Natural killer cell treated with Interleukin-12 subunit alpha and Interleukin-12 subunit beta and Interleukin-15 and Interleukin-18, amount 100 ng/mL, for 72 hours (primary cell): Measurements from ENCODE around the gene RNF212. TPM values are rescaled to one million over a fixed set of nuclear protein-coding genes. Genes with fewer than 3 reads are reported as not detected.
"Not testable (repeated sequence)": the region's sequence is repeated elsewhere in the genome, so short reads cannot be mapped to it uniquely, and the experiment has no call there.

Source experiments
- ATAC-seq, 2 donors: fragments of 150-1000 bp; cut with Tn5 transposase in 1 of 2; sonication (Bioruptor Pico), chemical (Tn5 transposase) in 1 of 2; 2 replicates each; pipeline ENCODE4 v1.10.0; 2021
- DNase-seq: peaks from one replicate; pipeline ENCODE4 v3.0.0; 2022; ENCODE audit warnings: low spot score
- H3K27ac Mint-ChIP-seq, 2 donors: 1 replicate in 1 of 2; 2 replicates in 1 of 2; pipeline ENCODE4 v1.8.0; 2022; ENCODE audit warnings: mixed read lengths in 2 of 2, mild to moderate bottlenecking in 1 of 2, moderate library complexity in 1 of 2
- H3K27me3 Mint-ChIP-seq, 2 donors: 1 replicate in 1 of 2; 2 replicates in 1 of 2; pipeline ENCODE4 v1.8.0; 2022; ENCODE audit warnings: mixed read lengths in 2 of 2
- H3K36me3 Mint-ChIP-seq: one replicate; pipeline ENCODE4 v1.8.0; 2022; ENCODE audit warnings: mixed read lengths
- H3K4me1 Mint-ChIP-seq, 2 donors: 1 replicate in 1 of 2; 2 replicates in 1 of 2; pipeline ENCODE4 v1.8.0; 2022; ENCODE audit warnings: low read depth in 2 of 2, mixed read lengths in 2 of 2, mild to moderate bottlenecking in 1 of 2
- H3K4me3 Mint-ChIP-seq: one replicate; pipeline ENCODE4 v1.8.0; 2022; ENCODE audit warnings: mixed read lengths
- H3K9me3 Mint-ChIP-seq: 2 replicates; pipeline ENCODE4 v1.8.0; 2022; ENCODE audit warnings: mixed read lengths
- total RNA-seq, 2 donors: library from RNA; stranded (reverse); gene quantifications; one replicate each; pipeline ENCODE4 v1.2.3, GENCODE V29; 2022

RNF212 gene
- total RNA-seq, 2 donors from 2014 or later = 0.89 to 1.5 TPM

DNA sequence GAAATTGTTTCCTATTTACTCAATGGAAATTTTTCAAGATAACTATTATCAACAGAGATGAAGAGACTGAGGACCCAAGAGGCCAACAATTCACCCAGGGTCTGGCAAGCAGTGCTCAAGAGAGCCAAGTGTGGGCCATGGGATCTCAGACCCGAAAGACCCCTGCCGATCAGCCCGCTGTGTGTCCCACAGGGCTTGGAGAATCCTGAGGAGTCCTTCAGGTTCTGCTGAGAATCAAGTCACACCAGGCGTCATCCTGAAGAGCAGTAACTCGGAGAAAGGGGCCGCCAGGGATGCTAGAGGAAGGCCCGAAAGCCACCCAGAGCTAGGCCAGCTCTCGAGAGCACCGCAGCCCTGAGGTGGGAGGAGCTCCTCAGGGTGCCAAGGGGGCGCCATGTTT is 53.2 kb downstream of the RNF212 start:
- no peaks in the 10 kb centered on the region for H3K9me3 Mint-ChIP-seq
- H3K27me3 Mint-ChIP-seq = peaks cover 14 to 16% of the 10 kb centered on the region in 2 donors
- no peak for ATAC-seq
- no peak overlapping the region for H3K4me3 Mint-ChIP-seq
- H3K36me3 Mint-ChIP-seq = no peaks in the 10 kb centered on the region
- peaks cover 8 to 10% of the 10 kb centered on the region in 2 donors for H3K4me1 Mint-ChIP-seq
- DNase-seq = no peak
- H3K27ac Mint-ChIP-seq = no peak overlapping the region

DNA sequence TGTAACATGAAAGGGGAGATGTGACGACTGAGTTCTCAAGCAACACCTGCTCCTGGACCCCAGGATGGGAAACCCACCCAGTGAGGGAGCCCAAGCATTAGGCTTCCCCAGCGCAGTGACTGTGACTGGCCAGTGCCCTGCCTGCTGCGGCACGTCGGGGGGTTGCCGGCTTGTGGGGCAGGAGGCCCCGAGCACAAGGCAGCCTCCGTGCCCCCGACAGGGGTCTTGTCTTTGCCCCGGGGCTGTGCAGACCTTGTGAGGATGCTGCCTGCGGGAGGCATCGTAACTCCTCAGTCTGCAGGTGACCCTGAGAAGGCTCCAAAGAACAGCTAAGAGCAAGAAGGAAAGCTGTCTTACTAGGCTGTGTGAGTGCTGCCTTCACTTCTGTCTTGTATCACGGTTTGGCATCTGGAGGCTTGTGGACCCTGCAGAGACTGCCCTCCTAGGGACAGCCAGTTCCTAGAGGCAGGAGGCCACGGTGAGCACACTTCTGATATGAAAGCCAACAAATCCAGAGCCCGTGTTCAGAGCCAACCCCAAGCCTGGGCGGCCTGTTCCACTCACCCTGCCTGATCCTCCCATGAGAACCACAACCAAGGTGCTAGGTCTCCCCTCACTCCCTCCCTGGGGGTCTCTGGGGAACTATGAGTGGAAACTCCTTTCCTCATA is 54.2 kb downstream of the RNF212 start:
- Mint-ChIP-seq H3K36me3 (no peaks in the 10 kb centered on the region), H3K4me3 (no peak overlapping the region), H3K27me3 (peaks cover 7 to 14% of the 10 kb centered on the region in 2 donors), H3K4me1 (peaks cover 8 to 10% of the 10 kb centered on the region in 2 donors), H3K9me3 (no peaks in the 10 kb centered on the region), H3K27ac (no peak overlapping the region)
- DNase-seq (no peak), ATAC-seq (no peak)

DNA sequence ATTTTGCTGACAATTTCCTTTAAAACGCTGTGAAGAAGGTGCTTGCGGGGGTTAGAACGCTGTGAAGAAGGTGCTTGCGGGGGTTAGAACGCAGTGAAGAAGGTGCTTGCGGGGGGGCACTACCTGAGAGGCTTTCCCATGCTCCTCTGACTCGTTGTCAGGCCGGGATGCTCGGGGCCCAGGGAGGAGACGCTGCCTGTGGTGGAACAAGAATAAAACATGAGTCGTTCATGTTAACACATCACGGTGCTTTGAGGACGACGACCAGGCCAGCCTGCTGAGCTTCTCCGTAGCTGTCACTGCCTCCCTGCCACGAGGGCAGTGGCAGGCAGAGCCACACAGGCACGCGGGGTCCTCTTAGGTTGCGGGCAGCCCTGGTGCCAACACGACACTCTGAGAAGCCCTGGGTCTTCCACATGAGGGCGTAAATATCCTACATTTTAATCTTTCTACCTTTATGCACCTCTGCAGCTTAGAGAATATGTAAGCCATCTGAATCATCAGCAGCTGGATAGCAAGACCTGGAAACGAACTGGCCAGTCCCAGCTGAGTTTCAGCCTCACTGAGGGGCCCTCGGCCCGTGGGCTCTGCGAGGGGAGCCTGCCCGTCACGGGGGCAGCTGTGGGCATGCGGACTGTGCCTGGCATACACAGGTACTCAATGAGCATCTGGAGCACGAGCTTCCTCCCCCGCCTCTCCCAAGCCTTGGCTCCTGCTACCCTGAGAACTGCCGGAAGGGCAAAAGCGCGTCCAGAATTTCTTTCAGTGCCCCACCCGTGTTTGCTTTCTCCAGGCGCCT is 55.0 kb downstream of the RNF212 start:
- Mint-ChIP-seq H3K36me3 (no peaks in the 10 kb centered on the region), H3K27ac (no peak overlapping the region), H3K4me1 (peaks cover 8 to 10% of the 10 kb centered on the region in 2 donors), H3K4me3 (no peak overlapping the region), H3K9me3 (no peaks in the 10 kb centered on the region), H3K27me3 (peaks cover 7 to 11% of the 10 kb centered on the region in 2 donors)
- no peak for ATAC-seq
- DNase-seq = no peak

DNA sequence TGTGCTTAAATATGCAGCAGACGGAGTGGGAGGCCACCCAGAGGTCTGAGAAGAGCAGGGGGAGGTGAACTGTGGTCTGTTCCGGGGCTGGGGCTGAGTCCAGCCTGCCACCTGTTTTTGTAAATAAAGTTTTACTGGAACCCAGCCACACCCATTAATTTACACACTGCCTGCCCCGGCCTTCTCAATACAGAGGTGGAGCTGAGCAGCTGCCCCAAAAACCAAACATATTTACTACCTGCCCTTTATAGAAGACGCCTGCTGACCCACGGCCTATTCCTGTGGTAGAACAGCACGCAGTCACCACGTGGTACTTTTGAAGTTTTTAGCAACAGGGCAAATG is 56.0 kb downstream of the RNF212 start:
- Mint-ChIP-seq H3K4me3 (no peak overlapping the region), H3K27ac (no peak overlapping the region), H3K27me3 (peaks cover 0 to 11% of the 10 kb centered on the region in 2 donors), H3K36me3 (no peaks in the 10 kb centered on the region), H3K4me1 (peaks cover 10% of the 10 kb centered on the region in 2 donors), H3K9me3 (no peaks in the 10 kb centered on the region)
- no peak for ATAC-seq
- DNase-seq = no peak

DNA sequence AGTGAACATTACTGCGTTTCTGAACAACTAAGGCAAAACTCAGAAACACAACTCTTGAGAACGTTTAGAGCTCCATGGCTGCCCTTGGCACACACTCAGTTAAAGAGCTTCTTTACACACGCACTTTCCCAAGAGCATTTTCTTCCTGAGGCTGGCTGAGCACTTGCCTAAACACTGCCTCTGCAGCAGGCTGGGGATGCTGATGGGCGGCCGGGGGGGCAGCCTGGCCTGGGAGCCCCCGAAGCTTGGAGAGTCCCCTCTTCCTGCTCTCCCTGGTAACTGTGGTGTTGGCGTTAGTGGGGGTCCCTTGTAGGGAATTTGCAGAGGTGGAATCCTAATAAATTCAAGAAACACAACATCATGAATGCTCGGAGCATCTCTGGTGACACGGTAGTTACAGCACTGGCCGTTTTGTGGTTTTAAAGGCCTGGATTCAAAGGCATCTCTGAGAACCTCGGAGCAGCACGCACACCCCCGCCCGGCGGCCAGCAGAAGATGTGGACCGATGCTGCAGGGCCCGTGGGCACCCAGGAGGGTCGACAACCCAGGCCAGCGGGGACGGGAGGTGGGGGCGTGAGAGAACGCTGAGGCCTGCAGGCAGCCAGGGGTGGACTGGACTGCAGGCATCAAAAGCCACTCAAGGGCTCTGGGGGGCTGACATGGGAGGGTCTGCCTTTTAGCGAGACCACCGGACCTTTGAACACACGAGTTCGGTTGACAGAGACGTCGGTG is 56.5 kb downstream of the RNF212 start:
- Mint-ChIP-seq H3K27me3 (peaks cover 0 to 9% of the 10 kb centered on the region in 2 donors), H3K4me3 (no peak overlapping the region), H3K27ac (peak overlapping the region in 1 of 2 donors; percentile 68), H3K36me3 (no peaks in the 10 kb centered on the region), H3K9me3 (no peaks in the 10 kb centered on the region), H3K4me1 (peaks cover 10% of the 10 kb centered on the region in 2 donors)
- DNase-seq (no peak), ATAC-seq (no peak)

DNA sequence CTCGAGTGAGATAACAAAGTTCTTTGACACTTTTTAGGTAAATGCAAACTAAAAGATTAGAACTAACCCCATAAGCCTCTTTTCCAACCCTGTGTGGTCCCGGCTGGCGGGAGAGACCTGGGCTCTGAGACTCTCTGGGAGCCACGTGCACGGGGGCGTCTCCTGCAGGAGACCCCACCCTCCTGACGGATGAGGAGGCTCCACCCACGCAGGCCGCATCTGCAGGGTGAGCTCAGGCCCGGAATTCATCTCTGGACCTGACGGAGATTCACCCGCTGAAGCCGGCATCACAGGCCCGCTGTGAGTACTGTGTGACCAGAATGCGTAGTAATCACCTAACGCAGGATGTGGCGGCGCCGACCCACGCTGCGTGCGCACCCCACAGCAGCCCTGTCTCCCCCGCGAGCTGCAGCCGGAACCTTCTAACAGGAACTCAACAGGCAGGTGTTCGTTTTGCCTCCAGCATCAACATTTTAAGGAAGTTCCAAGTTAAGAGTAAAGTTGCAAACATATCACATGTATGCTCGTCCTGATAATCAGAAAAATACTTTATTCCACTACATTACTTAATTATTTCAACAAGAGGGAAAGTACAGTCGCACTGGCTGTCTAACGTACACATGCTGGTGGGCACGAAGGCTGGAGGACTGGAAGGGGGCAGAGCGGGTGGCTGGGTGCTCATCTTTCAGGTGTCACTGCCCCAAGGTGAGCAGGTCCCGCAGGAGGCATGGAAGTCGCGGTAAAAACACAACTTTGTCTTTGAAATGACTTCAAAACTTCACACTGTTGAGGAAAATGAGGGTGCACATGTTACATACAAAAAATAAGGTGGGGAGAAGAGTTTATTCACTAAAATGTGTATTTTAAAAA is 57.4 kb downstream of the RNF212 start:
- peak; percentile 98 for ATAC-seq

DNA sequence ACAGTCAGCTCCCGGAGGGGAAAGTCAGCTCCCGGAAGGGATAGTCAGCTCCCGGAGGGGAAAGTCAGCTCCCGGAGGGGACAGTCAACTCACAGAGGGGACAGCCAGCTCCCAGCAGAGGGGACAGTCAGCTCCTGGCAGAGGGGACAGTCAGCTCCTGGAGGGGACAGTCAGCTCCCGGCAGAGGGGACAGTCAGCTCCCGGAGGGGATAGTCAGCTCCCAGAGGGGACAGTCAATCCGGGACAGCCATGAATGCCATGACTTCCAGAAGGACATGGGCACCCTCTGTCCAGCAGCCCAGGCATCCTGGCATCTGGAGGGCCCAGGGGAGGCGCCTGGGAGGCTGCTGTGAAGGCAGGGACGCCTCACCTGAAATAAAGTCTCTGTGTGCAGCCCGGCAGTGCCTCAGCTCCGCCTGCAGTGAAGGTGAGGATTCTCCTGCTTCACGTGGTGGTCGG is 58.1 kb downstream of the RNF212 start:
- H3K27me3 Mint-ChIP-seq = peaks cover 0 to 10% of the 10 kb centered on the region in 2 donors
- not testable (repeated sequence) for DNase-seq, H3K9me3 Mint-ChIP-seq, H3K36me3 Mint-ChIP-seq
- H3K4me1 Mint-ChIP-seq = peaks cover 10% of the 10 kb centered on the region in 2 donors
- peak overlapping the region in 1 of 2 donors; percentile 78 for H3K27ac Mint-ChIP-seq
- peak overlapping the region; percentile 65 for H3K4me3 Mint-ChIP-seq
- peak in 1 of 2 donors; percentile 11 for ATAC-seq

More for the DNA sequence above, 57.4 kb downstream of the RNF212 start:
- Mint-ChIP-seq H3K9me3 (no peaks in the 10 kb centered on the region), H3K27me3 (peaks cover 0 to 10% of the 10 kb centered on the region in 2 donors), H3K27ac (peak overlapping the region; percentile 68 to 78), H3K4me1 (peaks cover 10% of the 10 kb centered on the region in 2 donors), H3K36me3 (no peaks in the 10 kb centered on the region), H3K4me3 (peak overlapping the region; percentile 65)
- peak; percentile 90 for DNase-seq

DNA sequence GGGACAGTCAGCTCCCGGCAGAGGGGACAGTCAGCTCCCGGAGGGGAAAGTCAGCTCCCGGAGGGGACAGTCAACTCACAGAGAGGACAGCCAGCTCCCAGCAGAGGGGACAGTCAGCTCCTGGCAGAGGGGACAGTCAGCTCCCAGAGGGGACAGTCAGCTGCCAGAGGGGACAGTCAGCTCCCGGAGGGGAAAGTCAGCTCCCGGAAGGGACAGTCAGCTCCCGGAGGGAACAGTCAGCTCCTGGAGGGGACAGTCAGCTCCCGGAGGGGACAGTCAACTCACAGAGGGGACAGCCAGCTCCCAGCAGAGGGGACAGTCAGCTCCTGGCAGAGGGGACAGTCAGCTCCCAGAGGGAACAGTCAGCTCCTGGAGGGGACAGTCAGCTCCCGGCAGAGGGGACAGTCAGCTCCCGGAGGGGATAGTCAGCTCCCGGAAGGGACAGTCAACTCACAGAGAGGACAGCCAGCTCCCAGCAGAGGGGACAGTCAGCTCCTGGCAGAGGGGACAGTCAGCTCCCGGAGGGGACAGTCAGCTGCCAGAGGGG is 58.6 kb downstream of the RNF212 start:
- DNase-seq, H3K9me3 Mint-ChIP-seq, ATAC-seq, H3K27ac Mint-ChIP-seq, H3K36me3 Mint-ChIP-seq, H3K4me3 Mint-ChIP-seq: not testable (repeated sequence)
- Mint-ChIP-seq H3K27me3 (peaks cover 0 to 10% of the 10 kb centered on the region in 2 donors), H3K4me1 (peaks cover 10% of the 10 kb centered on the region in 2 donors)

DNA sequence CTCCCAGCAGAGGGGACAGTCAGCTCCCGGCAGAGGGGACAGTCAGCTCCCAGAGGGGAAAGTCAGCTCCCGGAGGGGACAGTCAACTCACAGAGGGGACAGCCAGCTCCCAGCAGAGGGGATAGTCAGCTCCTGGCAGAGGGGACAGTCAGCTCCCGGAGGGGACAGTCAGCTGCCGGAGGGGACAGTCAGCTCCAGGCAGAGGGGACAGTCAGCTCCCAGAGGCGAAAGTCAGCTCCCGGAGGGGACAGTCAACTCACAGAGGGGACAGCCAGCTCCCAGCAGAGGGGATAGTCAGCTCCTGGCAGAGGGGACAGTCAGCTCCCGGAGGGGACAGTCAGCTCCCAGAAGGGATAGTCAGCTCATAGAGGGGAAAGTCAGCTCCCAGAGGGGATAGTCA is 59.5 kb downstream of the RNF212 start:
- H3K27me3 Mint-ChIP-seq = peaks cover 0 to 16% of the 10 kb centered on the region in 2 donors
- not testable (repeated sequence) for H3K36me3 Mint-ChIP-seq

DNA sequence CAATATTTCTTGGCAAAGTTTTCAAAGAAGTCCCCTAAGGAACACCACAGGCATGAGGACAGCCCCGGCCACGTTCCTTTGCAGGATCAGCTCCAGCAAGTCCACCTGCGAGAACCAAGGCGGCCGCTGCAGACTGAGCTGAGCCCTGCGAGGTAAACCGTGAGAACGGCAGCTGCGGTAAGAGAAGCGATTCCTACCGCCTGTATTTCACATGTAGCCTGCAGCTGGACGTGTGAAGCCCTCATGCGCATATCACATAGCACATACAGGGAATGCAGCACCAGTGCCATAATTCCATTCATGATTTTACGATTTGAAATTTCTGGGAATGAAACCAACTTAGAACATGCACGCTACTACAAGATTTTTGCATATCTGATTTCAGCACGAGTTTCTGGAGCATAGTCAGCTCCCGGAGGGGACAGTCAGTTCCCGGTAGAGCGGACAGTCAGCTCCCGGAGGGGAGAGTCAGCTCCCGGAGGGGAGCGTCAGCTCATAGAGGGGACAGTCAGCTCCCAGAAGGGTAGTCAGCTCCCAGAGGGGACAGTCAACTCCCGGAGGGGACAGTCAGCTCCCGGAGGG is 60.2 kb downstream of the RNF212 start:
- Mint-ChIP-seq H3K9me3 (no peaks in the 10 kb centered on the region), H3K27ac (no peak overlapping the region), H3K27me3 (peaks cover 0 to 21% of the 10 kb centered on the region in 2 donors), H3K36me3 (no peaks in the 10 kb centered on the region), H3K4me1 (peaks cover 10% of the 10 kb centered on the region in 2 donors), H3K4me3 (no peak overlapping the region)
- DNase-seq (no peak), ATAC-seq (no peak)

More for the DNA sequence above, 59.5 kb downstream of the RNF212 start:
- ATAC-seq, H3K4me3 Mint-ChIP-seq, H3K27ac Mint-ChIP-seq, DNase-seq, H3K9me3 Mint-ChIP-seq: not testable (repeated sequence)
- peaks cover 10% of the 10 kb centered on the region in 2 donors for H3K4me1 Mint-ChIP-seq

DNA sequence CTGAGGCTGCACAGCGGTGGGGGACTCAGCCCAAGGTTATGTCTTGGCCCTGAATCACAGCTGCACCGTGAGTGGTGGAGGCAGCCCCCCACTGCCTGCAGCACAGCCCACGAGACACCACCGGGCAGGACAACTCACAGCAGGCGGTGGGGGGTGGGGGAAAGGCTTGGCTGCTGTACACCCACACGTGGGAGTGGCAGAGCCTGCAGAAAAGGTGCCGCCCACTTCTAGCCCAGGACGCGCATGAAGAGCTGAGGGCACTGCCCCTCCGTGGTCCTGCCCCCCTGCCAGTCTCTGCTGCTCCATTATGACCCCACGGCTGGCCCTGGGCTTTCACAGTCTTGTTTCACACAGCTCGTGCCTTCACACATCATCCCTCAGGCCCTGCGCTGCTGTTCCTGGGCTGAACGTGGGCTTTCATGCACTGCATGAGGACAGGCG is 61.1 kb downstream of the RNF212 start:
- ATAC-seq (no peak), DNase-seq (peak; percentile 46)
- H3K27me3 Mint-ChIP-seq = peaks cover 5 to 24% of the 10 kb centered on the region in 2 donors
- no peak overlapping the region for H3K27ac Mint-ChIP-seq
- H3K9me3 Mint-ChIP-seq = no peaks in the 10 kb centered on the region
- H3K4me3 Mint-ChIP-seq = no peak overlapping the region
- H3K4me1 Mint-ChIP-seq = peaks cover 10% of the 10 kb centered on the region in 2 donors
- H3K36me3 Mint-ChIP-seq = no peaks in the 10 kb centered on the region

DNA sequence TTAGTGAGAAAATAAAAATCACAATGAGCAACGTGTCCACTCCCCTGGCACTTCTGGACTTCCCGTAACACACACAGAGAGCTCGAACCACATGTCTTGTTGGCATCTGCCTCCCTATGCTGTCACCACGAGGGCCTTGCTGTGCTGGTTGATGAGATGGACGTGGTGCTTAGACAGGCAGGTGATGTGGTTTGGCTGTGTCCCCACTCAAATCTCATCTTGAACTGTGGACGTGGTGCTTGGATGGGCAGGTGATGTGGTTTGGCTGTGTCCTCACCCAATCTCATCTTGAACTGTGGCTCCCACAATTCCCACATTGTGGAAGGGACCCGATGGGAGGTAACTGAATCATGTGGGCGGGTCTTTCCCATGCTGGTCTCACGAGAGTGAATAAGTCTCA is 61.9 kb downstream of the RNF212 start:
- no peaks in the 10 kb centered on the region for H3K36me3 Mint-ChIP-seq
- peaks cover 9 to 13% of the 10 kb centered on the region in 2 donors for H3K4me1 Mint-ChIP-seq
- H3K27me3 Mint-ChIP-seq = peaks cover 12 to 27% of the 10 kb centered on the region in 2 donors
- no peak for ATAC-seq
- H3K4me3 Mint-ChIP-seq = no peak overlapping the region
- DNase-seq = no peak
- H3K9me3 Mint-ChIP-seq = no peaks in the 10 kb centered on the region
- no peak overlapping the region for H3K27ac Mint-ChIP-seq
